Measurements from ENCODE around the gene CAPZB.

The CAPZB gene

GRCh38 chr1:19398309-19398760 is 87.0 kb downstream of the CAPZB start:
- TF ChIP-seq TAF1 (IDR thresholded peaks at IDR 0.05; ENCODE audit: borderline replicate concordance, insufficient read depth, low read length) (no peak), FOXP2 (optimal IDR thresholded peaks at IDR 0.05; ENCODE audit: borderline replicate concordance, extremely low read depth, extremely low read length, insufficient read depth) (no peak), SIN3A (IDR thresholded peaks at IDR 0.05; ENCODE audit: borderline replicate concordance, insufficient read depth, low read length) (no peak), POLR2AphosphoS5 (IDR thresholded peaks at IDR 0.05; ENCODE audit: low read depth, low read length) (no peak)
- TF ChIP-seq, protein P1, sequence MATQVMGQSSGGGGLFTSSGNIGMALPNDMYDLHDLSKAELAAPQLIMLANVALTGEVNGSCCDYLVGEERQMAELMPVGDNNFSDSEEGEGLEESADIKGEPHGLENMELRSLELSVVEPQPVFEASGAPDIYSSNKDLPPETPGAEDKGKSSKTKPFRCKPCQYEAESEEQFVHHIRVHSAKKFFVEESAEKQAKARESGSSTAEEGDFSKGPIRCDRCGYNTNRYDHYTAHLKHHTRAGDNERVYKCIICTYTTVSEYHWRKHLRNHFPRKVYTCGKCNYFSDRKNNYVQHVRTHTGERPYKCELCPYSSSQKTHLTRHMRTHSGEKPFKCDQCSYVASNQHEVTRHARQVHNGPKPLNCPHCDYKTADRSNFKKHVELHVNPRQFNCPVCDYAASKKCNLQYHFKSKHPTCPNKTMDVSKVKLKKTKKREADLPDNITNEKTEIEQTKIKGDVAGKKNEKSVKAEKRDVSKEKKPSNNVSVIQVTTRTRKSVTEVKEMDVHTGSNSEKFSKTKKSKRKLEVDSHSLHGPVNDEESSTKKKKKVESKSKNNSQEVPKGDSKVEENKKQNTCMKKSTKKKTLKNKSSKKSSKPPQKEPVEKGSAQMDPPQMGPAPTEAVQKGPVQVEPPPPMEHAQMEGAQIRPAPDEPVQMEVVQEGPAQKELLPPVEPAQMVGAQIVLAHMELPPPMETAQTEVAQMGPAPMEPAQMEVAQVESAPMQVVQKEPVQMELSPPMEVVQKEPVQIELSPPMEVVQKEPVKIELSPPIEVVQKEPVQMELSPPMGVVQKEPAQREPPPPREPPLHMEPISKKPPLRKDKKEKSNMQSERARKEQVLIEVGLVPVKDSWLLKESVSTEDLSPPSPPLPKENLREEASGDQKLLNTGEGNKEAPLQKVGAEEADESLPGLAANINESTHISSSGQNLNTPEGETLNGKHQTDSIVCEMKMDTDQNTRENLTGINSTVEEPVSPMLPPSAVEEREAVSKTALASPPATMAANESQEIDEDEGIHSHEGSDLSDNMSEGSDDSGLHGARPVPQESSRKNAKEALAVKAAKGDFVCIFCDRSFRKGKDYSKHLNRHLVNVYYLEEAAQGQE (IDR thresholded peaks at IDR 0.05; ENCODE audit: insufficient read depth in 1 of 2, low read depth in 2 of 2, low read length in 2 of 2), result no peak

DNA sequence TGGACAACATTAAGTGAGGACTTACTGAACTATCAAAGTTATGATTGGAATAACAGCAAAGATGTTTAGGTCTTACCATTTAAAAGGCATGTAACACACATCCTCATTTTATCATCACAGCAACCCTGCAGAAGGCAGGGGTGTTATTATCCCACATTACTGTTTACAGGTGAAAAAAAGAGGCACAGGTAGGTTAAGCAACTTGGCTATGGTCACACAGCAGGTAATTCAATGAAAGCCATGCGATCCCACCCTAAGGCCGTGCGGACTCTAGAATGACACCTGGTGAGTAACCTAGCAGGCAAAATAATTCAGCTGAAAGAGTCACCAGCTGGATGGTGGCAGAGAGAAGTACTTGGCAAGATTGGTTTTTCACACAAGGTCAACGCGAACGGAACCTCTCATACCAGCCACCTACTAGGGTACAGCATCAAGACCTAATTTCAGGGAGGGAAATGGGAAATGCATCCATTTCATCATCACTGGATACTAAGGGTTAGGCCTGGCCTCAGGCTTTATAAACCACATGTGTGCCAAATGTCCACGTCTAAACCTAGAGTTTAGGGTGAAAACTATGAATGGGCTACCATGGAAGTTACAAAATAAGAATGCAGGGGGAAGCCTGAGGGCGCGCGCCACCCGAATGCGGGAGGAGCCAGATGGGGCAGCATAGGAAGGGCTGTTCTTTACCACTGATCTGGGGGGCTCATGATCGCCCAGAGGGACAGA is 88.0 kb downstream of the CAPZB start:
- TF ChIP-seq, protein P1 (IDR thresholded peaks at IDR 0.05; ENCODE audit: insufficient read depth in 1 of 2, low read depth in 2 of 2, low read length in 2 of 2), result no peak
- TF ChIP-seq SIN3A (IDR thresholded peaks at IDR 0.05; ENCODE audit: borderline replicate concordance, insufficient read depth, low read length) (no peak), POLR2AphosphoS5 (IDR thresholded peaks at IDR 0.05; ENCODE audit: low read depth, low read length) (no peak)

GRCh38 chr1:19396280-19396679 is 89.1 kb downstream of the CAPZB start:
- no peak for TF ChIP-seq FOXP2 (optimal IDR thresholded peaks at IDR 0.05; ENCODE audit: borderline replicate concordance, extremely low read depth, extremely low read length, insufficient read depth)
- TF ChIP-seq, protein P1 (IDR thresholded peaks at IDR 0.05; ENCODE audit: insufficient read depth in 1 of 2, low read depth in 2 of 2, low read length in 2 of 2), result no peak
- TF ChIP-seq SIN3A (IDR thresholded peaks at IDR 0.05; ENCODE audit: borderline replicate concordance, insufficient read depth, low read length), result no peak
- no peak for TF ChIP-seq TAF1 (IDR thresholded peaks at IDR 0.05; ENCODE audit: borderline replicate concordance, insufficient read depth, low read length)
- TF ChIP-seq POLR2AphosphoS5 (IDR thresholded peaks at IDR 0.05; ENCODE audit: low read depth, low read length), result no peak

- TF ChIP-seq, protein P1 (IDR thresholded peaks at IDR 0.05; ENCODE audit: insufficient read depth in 1 of 2, low read depth in 2 of 2, low read length in 2 of 2), result no peak
- TF ChIP-seq SIN3A (IDR thresholded peaks at IDR 0.05; ENCODE audit: borderline replicate concordance, insufficient read depth, low read length) (no peak), TAF1 (IDR thresholded peaks at IDR 0.05; ENCODE audit: borderline replicate concordance, insufficient read depth, low read length) (no peak), POLR2AphosphoS5 (IDR thresholded peaks at IDR 0.05; ENCODE audit: low read depth, low read length) (no peak), FOXP2 (optimal IDR thresholded peaks at IDR 0.05; ENCODE audit: borderline replicate concordance, extremely low read depth, extremely low read length, insufficient read depth) (no peak)
These were observed 89.6 kb downstream of the CAPZB start for GRCh38 chr1:19395678-19396192.
